GM18502 (cell line): ENCODE measurements around the gene SIM2.

Source experiments
- ATAC-seq: cut with Tn5 transposase; IDR thresholded peaks from one replicate; pipeline ENCODE4 v1.9.1; 2021; ENCODE audit warnings: mild to moderate bottlenecking; ENCODE audit not compliant: unreplicated experiment, poor library complexity

Gene SIM2

GRCh38 chr21:36699546-36700294 lies 805 bp downstream of the SIM2 start:
- ATAC-seq: no peak

GRCh38 chr21:36700295-36700970 lies 1.5 kb downstream of the SIM2 start:
- ATAC-seq: no peak

GRCh38 chr21:36700971-36701755 lies 2.2 kb downstream of the SIM2 start:
- ATAC-seq: no peak

- no peak for ATAC-seq
Measured at GRCh38 chr21:36701756-36702621, 3.1 kb downstream of the SIM2 start.

GRCh38 chr21:36702622-36702968 lies 3.7 kb downstream of the SIM2 start:
- no peak for ATAC-seq

GRCh38 chr21:36703123-36703522 lies 4.2 kb downstream of the SIM2 start:
- no peak for ATAC-seq

- no peak for ATAC-seq
Measured at GRCh38 chr21:36703626-36704280, 4.8 kb downstream of the SIM2 start.

- ATAC-seq: no peak
Measured at GRCh38 chr21:36704281-36704957, 5.5 kb downstream of the SIM2 start.

- no peak for ATAC-seq
Measured at GRCh38 chr21:36704958-36705678, 6.2 kb downstream of the SIM2 start.

- ATAC-seq: no peak
Measured at GRCh38 chr21:36705679-36706481, 7.0 kb downstream of the SIM2 start.

- no peak for ATAC-seq
Measured at GRCh38 chr21:36706482-36706852, 7.6 kb downstream of the SIM2 start.

- ATAC-seq: no peak
Measured at GRCh38 chr21:36706951-36707762, 8.2 kb downstream of the SIM2 start.

GRCh38 chr21:36707763-36708285 lies 8.9 kb downstream of the SIM2 start:
- ATAC-seq: no peak

- ATAC-seq: no peak
Measured at GRCh38 chr21:36708286-36709029, 9.5 kb downstream of the SIM2 start.

- ATAC-seq: no peak
Measured at GRCh38 chr21:36709030-36709867, 10.3 kb downstream of the SIM2 start.
